Trophoblast cell (in vitro differentiated cells and primary cell): ENCODE measurements around the gene CFDP1.

Experiments used
- DNase-seq, 2 donors: peaks; one replicate each; pipeline ENCODE4 v3.0.0-alpha.2; 2016
- H2AFZ ChIP-seq: 2 replicates; pipeline ENCODE4 v1.6.1; 2013; ENCODE audit warnings: low read length, moderate library complexity, mild to moderate bottlenecking; ENCODE audit not compliant: insufficient read depth, poor library complexity
- H2AK5ac ChIP-seq: 2 replicates; pipeline ENCODE4 v1.6.1; 2013; ENCODE audit warnings: mild to moderate bottlenecking, low read length
- H2BK120ac ChIP-seq: 2 replicates; pipeline ENCODE4 v1.6.1; 2013; ENCODE audit warnings: low read length, mild to moderate bottlenecking, moderate library complexity; ENCODE audit not compliant: insufficient read depth, poor library complexity
- H2BK12ac ChIP-seq: 2 replicates; pipeline ENCODE4 v1.6.1; 2013; ENCODE audit warnings: mild to moderate bottlenecking, low read length, moderate library complexity
- H2BK5ac ChIP-seq: 2 replicates; pipeline ENCODE4 v1.6.1; 2013; ENCODE audit warnings: low read length, low read depth, moderate library complexity, mild to moderate bottlenecking; ENCODE audit not compliant: poor library complexity
- H3K14ac ChIP-seq: 2 replicates; pipeline ENCODE4 v1.6.1; 2013; ENCODE audit warnings: mild to moderate bottlenecking, low read length
- H3K18ac ChIP-seq: 2 replicates; pipeline ENCODE4 v1.6.1; 2013; ENCODE audit warnings: mild to moderate bottlenecking, low read length
- H3K23ac ChIP-seq: 2 replicates; pipeline ENCODE4 v1.6.1; 2013; ENCODE audit warnings: low read length
- H3K27ac ChIP-seq: 2 replicates; pipeline ENCODE4 v1.5.1; 2013; ENCODE audit warnings: low read depth, mild to moderate bottlenecking, inconsistent platforms, low read length, moderate library complexity
- H3K27me3 ChIP-seq: 2 replicates; pipeline ENCODE4 v1.6.1; 2013; ENCODE audit warnings: inconsistent platforms, mild to moderate bottlenecking, low read length, moderate library complexity; ENCODE audit not compliant: insufficient read depth
- H3K36me3 ChIP-seq, 2 experiments: 1 replicate in 1 of 2; 2 replicates in 1 of 2; pipeline ENCODE4 v1.6.1; 2013; ENCODE audit warnings: low read length in 2 of 2, mild to moderate bottlenecking in 2 of 2, moderate library complexity in 1 of 2; ENCODE audit not compliant: insufficient read depth in 2 of 2, control insufficient read depth in 1 of 2
- H3K4ac ChIP-seq: 2 replicates; pipeline ENCODE4 v1.6.1; 2013; ENCODE audit warnings: low read depth, mild to moderate bottlenecking, low read length, moderate library complexity
- H3K4me1 ChIP-seq, 2 experiments: 1 replicate in 1 of 2; 2 replicates in 1 of 2; pipeline ENCODE4 v1.6.1; 2013; ENCODE audit warnings: low read length in 2 of 2, mild to moderate bottlenecking in 2 of 2, moderate library complexity in 1 of 2; ENCODE audit not compliant: insufficient read depth in 2 of 2, control insufficient read depth in 1 of 2
- H3K4me2 ChIP-seq: 2 replicates; pipeline ENCODE4 v1.6.1; 2013; ENCODE audit warnings: inconsistent platforms, mild to moderate bottlenecking, low read length, moderate library complexity
- H3K4me3 ChIP-seq: 2 replicates; pipeline ENCODE4 v1.5.1; 2013; ENCODE audit warnings: mild to moderate bottlenecking, low read depth, low read length, inconsistent platforms
- H3K79me1 ChIP-seq: one replicate; pipeline ENCODE4 v1.6.1; 2013; ENCODE audit warnings: low read length
- H3K79me2 ChIP-seq: 2 replicates; pipeline ENCODE4 v1.6.1; 2013; ENCODE audit warnings: low read length, mild to moderate bottlenecking; ENCODE audit not compliant: control insufficient read depth, insufficient read depth, poor library complexity
- H3K9ac ChIP-seq: 2 replicates; pipeline ENCODE4 v1.6.1; 2013; ENCODE audit warnings: mild to moderate bottlenecking, low read length
- H3K9me3 ChIP-seq: 2 replicates; pipeline ENCODE4 v1.6.1; 2013; ENCODE audit warnings: low read depth, mild to moderate bottlenecking, control low read depth, inconsistent platforms, low read length; ENCODE audit not compliant: insufficient read depth
- H4K12ac ChIP-seq: 2 replicates; pipeline ENCODE4 v1.6.1; 2013; ENCODE audit warnings: low read depth, mild to moderate bottlenecking, low read length, moderate library complexity
- H4K8ac ChIP-seq: 2 replicates; pipeline ENCODE4 v1.6.1; 2013; ENCODE audit warnings: low read depth, mild to moderate bottlenecking, low read length, moderate library complexity
- H4K91ac ChIP-seq: one replicate; pipeline ENCODE4 v1.6.1; 2013; ENCODE audit warnings: low read depth, mild to moderate bottlenecking, low read length, moderate library complexity
- WGBS: extraction: QIAGEN DNeasy Blood & Tissue Kit; methylation state at CpG from one replicate; pipeline ENCODE4 v1.1.7; 2013; ENCODE audit warnings: missing lambda C conversion rate; ENCODE audit not compliant: insufficient read length, insufficient coverage; ENCODE audit errors: extremely low coverage; 5-methylcytosine and 5-hydroxymethylcytosine counted together

Gene CFDP1

GRCh38 chr16:75383141-75383540 lies 50.2 kb downstream of the CFDP1 start:
- H3K27ac ChIP-seq: no peak overlapping the region
- no peak overlapping the region for H3K23ac ChIP-seq
- no peak overlapping the region for H4K8ac ChIP-seq
- H3K9me3 ChIP-seq: no peaks in the 10 kb centered on the region
- H3K18ac ChIP-seq: no peak overlapping the region
- no peak overlapping the region for H4K12ac ChIP-seq
- H2BK5ac ChIP-seq: no peak overlapping the region
- H3K4me1 ChIP-seq: no peaks in the 10 kb centered on the region
- H3K4ac ChIP-seq: no peak overlapping the region
- DNase-seq: no peak
- H4K91ac ChIP-seq: no peak overlapping the region
- H2AK5ac ChIP-seq: no peak overlapping the region
- no peak overlapping the region for H3K4me3 ChIP-seq
- no peaks in the 10 kb centered on the region for H3K79me2 ChIP-seq
- WGBS: no CpG with 5 or more reads among the region's 1 CpG
- H3K27me3 ChIP-seq: no peaks in the 10 kb centered on the region
- H2AFZ ChIP-seq: no peak overlapping the region
- no peak overlapping the region for H3K14ac ChIP-seq
- no peak overlapping the region for H3K4me2 ChIP-seq
- no peak overlapping the region for H2BK120ac ChIP-seq
- peaks cover 3% of the 10 kb centered on the region for H3K79me1 ChIP-seq
- H2BK12ac ChIP-seq: no peak overlapping the region
- no peak overlapping the region for H3K9ac ChIP-seq
- peaks cover 2 to 3% of the 10 kb centered on the region in 2 experiments for H3K36me3 ChIP-seq

GRCh38 chr16:75382611-75383010 lies 50.7 kb downstream of the CFDP1 start:
- H3K23ac ChIP-seq: no peak overlapping the region
- H2AFZ ChIP-seq: no peak overlapping the region
- WGBS: no CpG with 5 or more reads among the region's 2 CpGs
- H3K4ac ChIP-seq: no peak overlapping the region
- H3K4me2 ChIP-seq: no peak overlapping the region
- H2BK120ac ChIP-seq: no peak overlapping the region
- H3K4me3 ChIP-seq: no peak overlapping the region
- no peak overlapping the region for H4K91ac ChIP-seq
- H3K9ac ChIP-seq: no peak overlapping the region
- H4K12ac ChIP-seq: no peak overlapping the region
- DNase-seq: no peak
- peaks cover 3% of the 10 kb centered on the region for H3K79me1 ChIP-seq
- H4K8ac ChIP-seq: no peak overlapping the region
- no peak overlapping the region for H3K14ac ChIP-seq
- H3K4me1 ChIP-seq: peaks cover 0 to 4% of the 10 kb centered on the region in 2 experiments
- no peaks in the 10 kb centered on the region for H3K27me3 ChIP-seq
- H3K79me2 ChIP-seq: no peaks in the 10 kb centered on the region
- H2BK5ac ChIP-seq: no peak overlapping the region
- no peaks in the 10 kb centered on the region for H3K9me3 ChIP-seq
- no peak overlapping the region for H3K18ac ChIP-seq
- peak overlapping the region; percentile 51 for H2AK5ac ChIP-seq
- peaks cover 2 to 3% of the 10 kb centered on the region in 2 experiments for H3K36me3 ChIP-seq
- no peak overlapping the region for H2BK12ac ChIP-seq
- H3K27ac ChIP-seq: no peak overlapping the region

DNA sequence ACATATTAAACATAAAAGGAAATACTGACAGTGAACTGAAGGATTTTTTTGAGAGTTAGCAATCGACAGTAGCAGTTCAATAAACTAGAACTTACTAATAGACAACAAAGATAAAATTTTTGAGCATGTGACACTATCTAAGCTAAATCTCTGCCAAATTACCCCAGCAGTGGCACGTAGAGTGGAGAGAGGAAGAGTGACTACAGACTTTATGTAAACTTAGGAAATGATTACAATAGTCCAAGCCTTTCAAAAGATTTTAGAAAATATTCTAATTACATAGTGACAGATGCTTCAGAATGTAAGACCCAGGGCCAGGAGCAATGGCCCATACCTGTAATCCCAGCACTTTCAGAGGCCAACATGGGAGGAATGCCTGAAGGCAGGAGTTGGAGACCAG lies 52.4 kb downstream of the CFDP1 start:
- no peak overlapping the region for H4K12ac ChIP-seq
- H3K18ac ChIP-seq: no peak overlapping the region
- H3K4ac ChIP-seq: no peak overlapping the region
- no CpG with 5 or more reads among the region's 2 CpGs for WGBS
- peaks cover 5% of the 10 kb centered on the region for H3K79me1 ChIP-seq
- H3K9me3 ChIP-seq: no peaks in the 10 kb centered on the region
- H3K4me2 ChIP-seq: no peak overlapping the region
- no peak overlapping the region for H4K8ac ChIP-seq
- no peak overlapping the region for H2BK12ac ChIP-seq
- H2BK5ac ChIP-seq: no peak overlapping the region
- H3K4me1 ChIP-seq: peaks cover 3 to 8% of the 10 kb centered on the region in 2 experiments
- no peak overlapping the region for H3K9ac ChIP-seq
- H3K14ac ChIP-seq: no peak overlapping the region
- H2BK120ac ChIP-seq: no peak overlapping the region
- H2AK5ac ChIP-seq: no peak overlapping the region
- no peak overlapping the region for H3K23ac ChIP-seq
- no peaks in the 10 kb centered on the region for H3K27me3 ChIP-seq
- H3K36me3 ChIP-seq: peaks cover 0 to 2% of the 10 kb centered on the region in 2 experiments
- no peak overlapping the region for H2AFZ ChIP-seq
- no peak overlapping the region for H3K27ac ChIP-seq
- H3K79me2 ChIP-seq: no peaks in the 10 kb centered on the region
- no peak overlapping the region for H4K91ac ChIP-seq
- DNase-seq: peak in 1 of 2 donors; percentile 58
- H3K4me3 ChIP-seq: no peak overlapping the region

- DNase-seq: no peak
- Histone ChIP-seq H2AFZ (no peak overlapping the region), H2BK12ac (no peak overlapping the region), H3K79me1 (peaks cover 5% of the 10 kb centered on the region), H3K4me3 (no peak overlapping the region), H2BK120ac (no peak overlapping the region), H3K79me2 (no peaks in the 10 kb centered on the region), H3K36me3 (peaks cover 0 to 2% of the 10 kb centered on the region in 2 experiments), H4K12ac (no peak overlapping the region), H4K8ac (no peak overlapping the region), H3K18ac (no peak overlapping the region), H3K4me2 (no peak overlapping the region), H3K9ac (no peak overlapping the region), H3K4ac (no peak overlapping the region), H3K23ac (no peak overlapping the region), H3K9me3 (no peaks in the 10 kb centered on the region), H3K4me1 (peaks cover 3 to 8% of the 10 kb centered on the region in 2 experiments), H3K27ac (no peak overlapping the region), H2AK5ac (no peak overlapping the region), H3K27me3 (no peaks in the 10 kb centered on the region), H4K91ac (no peak overlapping the region), H2BK5ac (no peak overlapping the region), H3K14ac (no peak overlapping the region)
- WGBS: no CpG with 5 or more reads among the region's 10 CpGs
Measured at GRCh38 chr16:75379911-75380847, 53.1 kb downstream of the CFDP1 start.
